Neural cell (in vitro differentiated cells): ENCODE measurements around the gene MAGIX. TPM values are rescaled to one million over a fixed set of nuclear protein-coding genes. Genes with fewer than 3 reads are reported as not detected.
"Not testable (repeated sequence)": the region's sequence is repeated elsewhere in the genome, so short reads cannot be mapped to it uniquely, and the experiment has no call there.

Source experiments
- H2AFZ ChIP-seq: fragments of 200-600, 300-800 bp; sonication (generic), shearing (Covaris generic); 2 replicates; pipeline ENCODE4 v1.6.0; 2014; ENCODE audit warnings: low read depth, mild to moderate bottlenecking, antibody characterized with exemption, low read length, moderate library complexity
- H3F3A ChIP-seq: fragments of 200-600 bp; shearing (Covaris generic); 2 replicates; pipeline ENCODE4 v1.6.1; 2016; ENCODE audit warnings: mild to moderate bottlenecking, moderate library complexity, mixed read lengths, antibody characterized with exemption, low read length; ENCODE audit not compliant: insufficient read depth, poor library complexity, severe bottlenecking
- H3K27ac ChIP-seq: fragments of 200-600, 300-800 bp; sonication (generic), shearing (Covaris generic); 2 replicates; pipeline ENCODE4 v1.5.1; 2014; ENCODE audit warnings: mild to moderate bottlenecking, low read length, moderate library complexity
- H3K27me3 ChIP-seq: fragments of 300-800, 200-600 bp; sonication (generic), shearing (Covaris generic); 2 replicates; pipeline ENCODE4 v1.6.0; 2014; ENCODE audit warnings: mild to moderate bottlenecking, low read depth, low read length, moderate library complexity; ENCODE audit not compliant: insufficient read depth
- H3K36me3 ChIP-seq: fragments of 300-800, 200-600 bp; sonication (generic), shearing (Covaris generic); 2 replicates; pipeline ENCODE4 v1.5.1; 2014; ENCODE audit warnings: mild to moderate bottlenecking, antibody characterized with exemption, low read length, moderate library complexity; ENCODE audit not compliant: insufficient read depth
- H3K4me2 ChIP-seq: fragments of 300-800, 200-600 bp; sonication (generic), shearing (Covaris generic); 2 replicates; pipeline ENCODE4 v1.6.0; 2014; ENCODE audit warnings: mild to moderate bottlenecking, low read length
- H3K4me3 ChIP-seq: fragments of 300-800, 200-600 bp; sonication (generic), shearing (Covaris generic); 2 replicates; pipeline ENCODE4 v1.5.1; 2014; ENCODE audit warnings: mild to moderate bottlenecking, low read length, moderate library complexity
- H3K79me2 ChIP-seq: fragments of 200-600 bp; shearing (Covaris generic); replicated peaks from 2 replicates; pipeline ENCODE4 v1.6.0; 2014; ENCODE audit warnings: mild to moderate bottlenecking, low read length, moderate library complexity; ENCODE audit not compliant: insufficient read depth
- H3K9ac ChIP-seq: fragments of 300-800, 200-600 bp; sonication (generic), shearing (Covaris generic); 2 replicates; pipeline ENCODE4 v1.6.1; 2016; ENCODE audit warnings: mild to moderate bottlenecking, low read length, mixed read lengths
- H3K9me2 ChIP-seq: fragments of 200-600 bp; shearing (Covaris generic); 2 replicates; pipeline ENCODE4 v1.6.1; 2016; ENCODE audit warnings: mild to moderate bottlenecking, low read length, mixed read lengths; ENCODE audit not compliant: insufficient read depth
- H3K9me3 ChIP-seq: fragments of 200-600, 300-800 bp; sonication (generic), shearing (Covaris generic); 2 replicates; pipeline ENCODE4 v1.6.1; 2016; ENCODE audit warnings: mild to moderate bottlenecking, mixed run types, low read length, moderate library complexity, mixed read lengths
- H4K20me1 ChIP-seq: fragments of 200-600 bp; shearing (Covaris generic); 2 replicates; pipeline ENCODE4 v1.6.1; 2016; ENCODE audit warnings: mild to moderate bottlenecking, mixed run types; ENCODE audit not compliant: insufficient read depth
- CTCF ChIP-seq: fragments of 450-650 bp; IDR thresholded peaks from 2 replicates; pipeline ENCODE4 v1.5.1; 2014; ENCODE audit warnings: antibody characterized with exemption, mild to moderate bottlenecking, moderate library complexity; ENCODE audit not compliant: poor library complexity, severe bottlenecking
- EP300 ChIP-seq: fragments of 450-650 bp; conservative IDR thresholded peaks from 2 replicates; pipeline ENCODE4 v1.6.1; 2014; ENCODE audit warnings: antibody characterized with exemption, mild to moderate bottlenecking, moderate library complexity; ENCODE audit not compliant: poor library complexity, severe bottlenecking
- EZH2 ChIP-seq: fragments of 200-600, 300-800 bp; shearing (Covaris generic), sonication (generic); IDR thresholded peaks from 2 replicates; pipeline ENCODE4 v1.6.1; 2014; ENCODE audit warnings: antibody characterized with exemption, low read length, borderline replicate concordance, mild to moderate bottlenecking; ENCODE audit not compliant: insufficient read depth, poor library complexity, severe bottlenecking
- MXI1 ChIP-seq: fragments of 450-650 bp; conservative IDR thresholded peaks from 2 replicates; pipeline ENCODE4 v1.6.1; 2014; ENCODE audit warnings: antibody characterized with exemption, mild to moderate bottlenecking; ENCODE audit not compliant: poor library complexity, severe bottlenecking
- POLR2AphosphoS5 ChIP-seq: IDR thresholded peaks from 2 replicates; pipeline ENCODE4 v1.6.1; 2012
- RAD21 ChIP-seq: fragments of 450-650 bp; conservative IDR thresholded peaks from 2 replicates; pipeline ENCODE4 v1.6.1; 2014; ENCODE audit warnings: antibody characterized with exemption, mild to moderate bottlenecking, moderate library complexity
- REST ChIP-seq: IDR thresholded peaks from 2 replicates; pipeline ENCODE4 v1.6.1; 2012; ENCODE audit warnings: borderline replicate concordance
- SMC3 ChIP-seq: fragments of 450-650 bp; conservative IDR thresholded peaks from 2 replicates; pipeline ENCODE4 v1.6.1; 2014; ENCODE audit warnings: antibody characterized with exemption, mild to moderate bottlenecking, moderate library complexity; ENCODE audit not compliant: poor library complexity
- TAF1 ChIP-seq: IDR thresholded peaks from 2 replicates; pipeline ENCODE4 v1.6.1; 2012; ENCODE audit warnings: low read depth
- polyA plus RNA-seq: library from polyadenylated mRNA; depleted of rRNA; stranded (reverse); fragments of >200 nt; gene quantifications from 2 replicates; pipeline ENCODE4 v1.2.3, GENCODE V29; 2014

Gene MAGIX
- polyA plus RNA-seq, 1 donor from 2014 or later, result 4.2 TPM

- no peak overlapping the region for H3K9ac ChIP-seq
These were observed 9.8 kb downstream of the MAGIX start for GRCh38 chrX:49172280-49172780.

DNA sequence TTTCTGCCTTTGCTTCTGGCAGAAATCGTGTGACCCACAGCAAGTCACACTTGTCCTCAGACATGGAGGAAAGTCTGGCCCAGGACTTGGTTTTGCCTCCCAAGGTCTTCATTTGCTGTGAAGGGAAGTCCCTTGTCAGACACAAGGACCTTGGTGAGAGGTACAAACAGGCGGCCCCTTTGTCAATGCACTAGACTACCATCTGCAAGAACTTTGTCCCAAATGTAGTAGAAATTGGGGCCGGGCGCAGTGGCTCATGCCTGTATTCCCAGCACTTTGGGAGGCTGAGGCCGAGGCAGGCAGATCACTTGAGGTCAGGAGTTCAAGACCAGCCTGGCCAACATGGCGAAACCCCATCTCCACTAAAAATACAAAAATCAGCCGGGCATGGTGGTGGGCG lies 11.0 kb downstream of the MAGIX start:
- H3K9me3 ChIP-seq, H3K36me3 ChIP-seq, H3F3A ChIP-seq, H3K9me2 ChIP-seq, H4K20me1 ChIP-seq, H3K4me3 ChIP-seq, H3K9ac ChIP-seq, H3K79me2 ChIP-seq, H3K4me2 ChIP-seq, H2AFZ ChIP-seq, H3K27ac ChIP-seq: not testable (repeated sequence)
- peaks cover 22% of the 10 kb centered on the region for H3K27me3 ChIP-seq

More at GRCh38 chrX:49172280-49172780, 9.8 kb downstream of the MAGIX start:
- H3K27me3 ChIP-seq, result peaks cover 22% of the 10 kb centered on the region
- H3K4me3 ChIP-seq, result peak overlapping the region; percentile 56
- no peaks in the 10 kb centered on the region for H3K79me2 ChIP-seq
- H3K9me3 ChIP-seq, result no peaks in the 10 kb centered on the region
- no peak overlapping the region for H3K4me2 ChIP-seq
- no peak overlapping the region for H2AFZ ChIP-seq
- H3K27ac ChIP-seq, result no peak overlapping the region
- H4K20me1 ChIP-seq, result no peaks in the 10 kb centered on the region
- no peaks in the 10 kb centered on the region for H3F3A ChIP-seq
- TF ChIP-seq TAF1 (no peak), POLR2AphosphoS5 (no peak), REST (no peak), SMC3 (no peak), RAD21 (no peak), EZH2 (no peak), CTCF (no peak), EP300 (no peak), MXI1 (no peak)
- no peaks in the 10 kb centered on the region for H3K9me2 ChIP-seq
- H3K36me3 ChIP-seq, result no peaks in the 10 kb centered on the region

GRCh38 chrX:49174723-49175122 lies 12.2 kb downstream of the MAGIX start:
- Histone ChIP-seq H3F3A (no peaks in the 10 kb centered on the region), H3K9me2 (no peaks in the 10 kb centered on the region), H3K4me3 (no peak overlapping the region), H3K9ac (no peak overlapping the region), H3K9me3 (no peaks in the 10 kb centered on the region), H4K20me1 (no peaks in the 10 kb centered on the region), H3K4me2 (no peak overlapping the region), H3K36me3 (no peaks in the 10 kb centered on the region), H3K27me3 (peaks cover 22% of the 10 kb centered on the region), H3K27ac (no peak overlapping the region), H2AFZ (no peak overlapping the region), H3K79me2 (no peaks in the 10 kb centered on the region)
- TF ChIP-seq EP300 (no peak), MXI1 (no peak), TAF1 (no peak), SMC3 (no peak), POLR2AphosphoS5 (no peak), RAD21 (no peak), CTCF (no peak), REST (no peak), EZH2 (no peak)
